NCI-H2227 treated with DMSO at 0.1 percent for 48 hours (cell line): Measurements from ENCODE around the gene INSL4.

ENCODE experiments used
- DNase-seq: peaks from one replicate; lab custom pipeline; 2025; lab: John Stamatoyannopoulos, UW

The INSL4 gene

DNA sequence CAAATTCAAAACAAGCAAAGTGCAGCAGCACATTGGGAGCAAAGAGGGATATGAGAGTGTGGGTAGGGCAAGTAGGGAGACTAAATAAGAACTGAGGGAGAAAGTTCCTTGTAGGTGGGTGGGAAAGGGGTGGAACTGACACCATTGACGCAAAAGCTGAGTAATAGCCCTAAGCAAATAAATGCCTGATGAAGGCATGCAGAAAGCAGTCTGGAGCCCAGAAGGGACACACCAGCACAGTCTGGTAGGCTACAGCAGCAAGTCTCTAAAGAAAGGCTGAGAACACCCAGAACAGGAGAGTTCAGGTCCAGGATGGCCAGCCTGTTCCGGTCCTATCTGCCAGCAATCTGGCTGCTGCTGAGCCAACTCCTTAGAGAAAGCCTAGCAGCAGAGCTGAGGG is at the start of gene INSL4:
Gene INSL4 (plus strand): TSS at position 208 of the 400 bp plus-strand sequence. CDS start 105 bp downstream, at position 313.
- DNase-seq, result no peak

DNA sequence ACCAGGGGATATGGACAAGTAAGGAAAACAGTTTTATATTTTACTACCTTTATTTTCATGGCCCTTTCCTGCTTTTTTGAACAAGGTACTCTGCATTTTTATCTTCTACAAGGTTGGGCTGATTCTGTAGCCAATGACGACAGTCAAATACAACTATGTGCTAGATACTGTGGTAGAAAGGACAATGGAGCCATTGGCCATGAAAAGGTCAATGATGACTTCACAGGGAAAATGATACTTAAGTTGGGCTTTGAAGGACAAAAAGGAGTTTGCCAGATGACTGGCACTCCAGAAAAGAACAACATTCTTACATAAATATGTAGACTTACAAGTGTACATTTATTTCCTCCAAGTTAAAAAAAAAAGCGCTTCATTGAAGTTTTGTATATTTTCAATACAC is 46.4 kb upstream of the INSL4 start:
- DNase-seq, result no peak

DNA sequence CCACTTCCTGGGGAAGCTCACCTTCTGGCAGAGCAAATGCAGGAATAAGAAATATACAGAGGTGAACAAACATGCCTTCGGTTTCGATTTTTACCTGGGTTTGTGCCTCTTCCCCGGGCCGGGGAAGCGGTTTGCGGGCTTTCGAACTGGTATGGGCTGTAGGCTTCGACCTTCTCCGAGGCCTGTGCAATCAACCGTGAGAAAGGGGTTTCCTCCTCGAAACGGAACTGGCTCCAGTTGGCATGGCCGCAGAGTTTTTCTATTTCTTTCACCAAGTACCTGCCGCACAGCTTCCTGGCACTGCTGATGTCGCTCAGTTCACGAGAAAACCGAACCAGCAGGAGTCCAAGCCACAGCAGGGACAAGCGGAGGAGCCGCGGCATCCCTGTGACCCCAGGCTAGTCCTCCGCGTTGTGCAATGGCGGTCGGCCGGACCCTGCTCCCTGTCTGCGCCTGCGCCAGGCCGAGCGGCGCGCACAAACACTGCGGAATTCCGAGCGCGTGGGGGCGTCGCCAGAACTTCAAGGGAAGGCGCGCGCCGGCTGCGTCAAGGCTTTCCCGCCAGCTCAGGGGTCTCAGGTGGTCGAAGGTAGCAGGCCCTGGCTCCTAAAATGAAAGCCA is 45.9 kb upstream of the INSL4 start, which contains the start of gene INSL6:
Gene INSL6 (minus strand): TSS at position 420 of the 621 bp plus-strand sequence. CDS start 37 bp downstream, at position 383.
- no peak for DNase-seq

DNA sequence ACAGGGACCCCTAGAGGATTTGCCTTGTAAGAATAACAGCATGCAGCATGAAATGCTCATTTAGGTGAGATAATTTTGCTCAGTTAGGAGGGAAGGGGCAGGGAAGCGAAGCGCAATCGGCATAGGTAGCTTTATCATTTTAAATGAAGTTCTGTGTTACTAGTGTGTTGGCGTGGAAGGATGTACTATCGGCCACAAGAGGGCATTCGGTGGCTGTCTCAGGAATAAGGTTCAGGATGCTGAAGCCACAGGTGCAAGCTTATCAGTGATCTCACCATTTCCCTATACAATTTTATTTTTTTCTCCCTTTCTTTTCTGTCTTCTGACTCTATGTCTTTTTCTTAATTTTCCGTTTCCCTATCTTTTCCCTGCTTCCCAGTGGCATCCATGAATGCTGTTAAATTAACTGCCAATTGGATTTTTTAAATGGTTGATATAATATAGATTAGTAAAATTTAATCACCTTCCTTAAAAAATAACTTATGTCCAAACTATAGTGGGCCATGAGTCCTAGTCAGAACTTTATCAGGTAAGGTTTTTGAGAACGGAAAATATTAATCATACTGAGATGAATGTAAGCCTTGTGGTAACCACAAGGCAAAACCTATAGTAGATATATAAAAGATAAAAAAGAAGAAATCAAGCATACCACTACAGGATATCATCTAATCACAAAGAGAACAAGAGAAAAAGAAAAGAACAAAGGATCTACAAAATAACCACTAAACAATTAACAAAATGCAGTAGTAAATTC is 44.6 kb upstream of the INSL4 start:
- DNase-seq, result peak; percentile 54

DNA sequence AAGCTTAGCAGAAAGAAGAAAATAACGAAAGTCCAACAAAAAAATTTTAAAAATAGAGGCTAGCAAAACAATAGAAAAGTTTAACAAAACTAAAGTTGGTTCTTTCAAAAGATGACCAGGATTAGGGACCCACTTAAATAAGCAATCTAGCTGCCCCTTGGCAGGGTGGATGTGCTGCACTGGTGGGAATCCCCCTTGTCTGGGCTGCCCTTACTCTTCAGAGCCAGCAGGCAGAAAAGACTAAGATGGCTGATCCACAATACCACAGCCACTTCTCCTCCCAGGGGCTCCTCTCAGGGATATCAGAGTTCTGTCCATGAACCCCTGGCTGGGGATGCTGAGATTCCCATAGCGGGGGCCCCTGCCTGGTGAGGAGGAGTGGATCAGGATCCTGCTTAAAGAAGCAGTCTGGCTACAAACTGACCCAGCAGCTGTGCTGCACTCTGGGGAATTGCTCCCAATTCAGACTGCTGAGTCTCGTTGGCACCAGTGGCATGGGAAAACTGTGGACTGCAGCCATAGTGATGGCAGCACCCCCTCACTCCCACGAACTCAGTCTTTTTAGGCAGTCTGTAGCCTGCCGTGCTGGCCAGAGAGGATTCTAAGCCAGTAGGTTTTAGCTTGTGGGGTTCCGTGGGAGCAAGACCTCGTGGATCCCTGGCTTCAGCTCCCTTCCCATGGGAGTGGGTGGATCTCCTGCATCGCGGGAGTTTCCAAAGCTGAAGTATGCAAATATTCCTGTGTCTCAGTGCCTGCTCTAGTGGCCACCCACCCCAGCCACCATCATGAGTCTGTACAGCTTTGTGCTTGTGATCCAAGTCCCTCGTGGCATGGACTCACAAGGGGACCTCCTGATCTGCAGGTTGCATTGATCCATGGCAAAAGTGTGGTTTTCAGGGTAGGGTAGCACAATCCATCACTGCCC is 42.9 kb upstream of the INSL4 start:
- DNase-seq, result no peak

DNA sequence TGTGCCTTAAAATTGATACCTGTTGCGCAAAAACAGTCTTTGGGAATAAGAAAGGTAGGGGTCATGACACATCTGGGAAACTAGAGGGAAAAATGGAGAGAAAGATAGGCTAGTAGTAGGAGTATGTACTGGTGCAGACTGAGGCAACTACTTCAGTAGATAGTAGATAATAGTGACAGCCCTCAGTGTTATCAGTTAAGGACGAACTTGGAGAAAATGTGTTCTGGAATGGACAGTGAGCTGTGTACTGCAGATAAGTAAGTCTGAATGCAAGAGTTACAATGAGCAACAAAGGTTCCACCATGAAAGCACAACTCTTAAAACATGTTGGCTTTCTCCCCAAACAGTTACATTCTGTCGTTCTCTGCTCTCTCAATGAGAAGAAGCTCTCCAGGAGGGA is 39.2 kb upstream of the INSL4 start:
- no peak for DNase-seq

DNA sequence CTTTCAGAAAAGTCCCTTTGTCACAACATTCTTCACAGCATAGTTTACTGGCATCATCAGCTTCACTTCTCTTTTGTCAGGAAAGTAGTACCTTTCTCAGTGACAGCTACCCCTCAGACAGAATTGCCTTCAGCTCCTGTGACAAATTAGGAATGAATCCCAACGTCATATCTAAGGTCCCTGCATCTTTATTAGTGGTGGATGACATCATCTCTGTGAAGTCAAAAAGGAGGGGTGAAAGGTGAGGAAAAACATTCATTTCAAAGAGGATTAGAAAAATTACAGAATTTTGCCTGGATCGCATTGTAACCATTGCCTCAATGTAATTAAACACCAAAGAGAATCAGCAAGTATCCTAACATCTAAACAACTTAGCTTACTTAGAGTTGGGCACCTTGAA is 37.9 kb upstream of the INSL4 start:
- no peak for DNase-seq

DNA sequence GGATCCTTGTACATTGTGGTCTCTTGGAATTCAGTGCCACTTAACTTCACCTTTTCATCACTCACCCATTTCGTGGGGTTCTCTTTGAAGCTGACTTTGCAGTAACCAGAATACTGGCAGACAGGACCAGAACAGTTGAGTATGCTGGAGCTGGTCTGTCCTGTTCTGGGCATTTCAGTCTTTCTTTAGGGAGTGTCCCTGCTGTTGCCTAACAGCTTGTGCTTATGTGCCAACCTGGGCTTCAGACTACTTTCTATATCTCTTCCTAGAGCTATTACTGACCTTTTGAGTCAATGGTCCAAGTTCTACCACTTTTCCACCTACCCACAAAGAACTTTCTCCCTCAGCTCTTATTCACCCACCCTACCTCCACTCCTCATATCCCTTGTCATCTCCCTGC is 35.8 kb upstream of the INSL4 start:
- no peak for DNase-seq

DNA sequence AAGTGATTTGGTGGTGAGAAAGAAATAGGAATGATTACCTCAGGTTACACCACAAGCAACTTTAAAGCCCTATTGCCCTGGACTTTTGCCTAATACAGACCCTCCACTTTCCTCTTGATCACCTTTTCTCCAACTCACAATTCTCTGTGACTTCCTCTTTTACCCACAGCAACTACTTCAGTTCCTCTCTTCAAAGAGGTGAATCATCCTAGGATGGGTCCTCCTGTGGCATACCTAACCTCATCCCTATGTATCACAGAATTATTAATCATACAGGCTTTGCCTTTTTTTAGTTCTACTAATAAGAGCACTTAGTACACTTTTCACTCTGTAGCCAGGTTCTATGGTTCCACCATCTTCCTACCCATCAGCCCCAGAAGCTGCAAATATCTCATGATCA is 26.1 kb upstream of the INSL4 start:
- DNase-seq, result no peak

DNA sequence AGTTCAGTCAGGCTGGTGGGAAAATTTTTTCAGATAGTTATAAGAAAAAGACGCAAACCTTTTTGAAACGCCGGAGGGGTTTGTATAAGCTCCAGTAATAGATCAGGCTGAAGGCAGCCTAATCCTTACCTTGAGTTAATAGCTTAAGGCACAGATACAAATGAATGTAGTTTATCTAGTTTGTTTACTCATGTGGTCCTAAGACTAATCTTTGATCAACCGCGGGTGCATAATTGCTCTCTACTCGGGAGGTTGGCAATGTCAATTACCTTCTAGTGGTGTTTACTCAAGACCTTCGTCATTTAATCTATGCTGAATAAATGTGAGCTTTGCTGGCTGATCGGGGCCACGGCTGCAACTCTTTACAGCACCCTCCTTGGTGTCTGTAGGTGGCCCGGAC is 665 bp upstream of the INSL4 start:
- DNase-seq, result no peak

DNA sequence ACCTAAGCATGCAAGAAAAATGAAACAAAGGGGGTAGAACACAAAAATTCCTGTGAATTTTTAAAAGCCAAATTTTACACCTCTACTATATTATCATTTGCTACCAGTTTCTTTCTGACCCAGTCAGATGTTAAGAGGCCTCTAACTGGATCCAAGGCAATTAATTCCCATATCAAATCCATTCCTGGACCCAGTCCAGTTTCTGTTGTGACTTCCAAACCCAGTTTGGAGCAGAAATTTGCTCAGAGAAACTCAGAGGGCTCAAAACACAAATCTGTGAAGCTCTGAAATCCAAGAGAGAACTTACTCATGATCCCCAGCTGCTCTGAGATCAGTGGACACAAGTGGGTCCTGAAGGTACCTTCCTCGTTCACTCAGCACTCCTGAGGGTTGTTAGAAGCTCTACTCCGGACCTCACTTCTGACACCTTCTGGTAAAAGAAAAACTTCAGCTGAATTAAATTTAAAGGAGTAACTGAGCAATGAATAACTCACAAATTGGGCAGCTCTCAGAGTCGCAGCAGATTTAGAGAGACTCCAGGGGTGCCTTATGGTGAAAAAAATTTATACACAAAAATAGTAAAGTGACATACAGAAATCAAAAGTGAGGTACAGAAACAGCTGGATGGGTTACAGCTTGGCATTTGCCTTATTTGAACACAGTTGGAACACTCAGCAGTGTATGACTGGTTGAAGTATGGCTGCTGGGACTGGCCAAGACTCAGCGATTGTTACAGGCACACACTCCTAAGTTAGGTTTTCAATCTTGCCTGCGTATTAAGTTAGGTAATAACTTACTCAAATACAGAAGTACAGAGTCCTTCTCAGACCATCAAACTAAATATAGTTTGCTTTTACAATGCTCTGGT is 32.4 kb downstream of the INSL4 start:
- DNase-seq, result no peak

DNA sequence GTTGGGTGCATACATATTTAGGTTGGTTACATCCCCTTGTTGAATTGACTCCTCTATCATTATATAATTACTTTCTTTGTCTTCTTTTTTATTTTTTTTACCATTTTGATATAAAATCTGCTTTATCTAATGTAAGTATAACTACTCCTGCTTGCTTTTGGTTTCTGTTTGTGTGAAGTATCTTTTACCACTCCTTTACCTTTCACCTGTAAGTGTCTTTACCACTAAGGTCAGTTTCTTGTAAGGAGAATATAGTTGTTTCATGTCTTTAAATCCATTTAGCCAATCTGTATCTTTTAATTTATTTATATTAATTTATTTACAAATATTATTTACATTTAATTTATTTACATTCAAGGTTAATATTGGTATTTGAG is 33.0 kb downstream of the INSL4 start:
- DNase-seq, result no peak

DNA sequence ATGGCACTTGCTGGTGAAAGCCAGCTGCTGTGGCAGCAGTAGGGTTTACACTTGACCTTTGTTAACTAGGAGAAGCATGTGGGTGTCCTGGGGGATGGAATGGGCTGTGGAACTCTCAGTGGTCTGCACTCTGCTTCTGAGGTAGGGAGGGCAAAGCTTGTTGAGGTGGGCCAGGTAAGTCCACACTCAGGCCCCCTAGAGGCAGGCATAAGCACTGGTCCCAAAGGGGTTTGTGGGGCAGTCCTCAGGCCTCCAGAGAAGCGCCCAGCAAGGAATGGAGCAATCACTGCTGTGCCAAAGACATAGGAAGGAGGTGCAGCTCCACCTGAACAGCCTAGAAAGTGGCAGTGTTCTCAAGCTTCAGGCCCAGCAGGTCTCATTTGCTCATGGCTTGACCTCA is 34.7 kb downstream of the INSL4 start:
- DNase-seq, result no peak

DNA sequence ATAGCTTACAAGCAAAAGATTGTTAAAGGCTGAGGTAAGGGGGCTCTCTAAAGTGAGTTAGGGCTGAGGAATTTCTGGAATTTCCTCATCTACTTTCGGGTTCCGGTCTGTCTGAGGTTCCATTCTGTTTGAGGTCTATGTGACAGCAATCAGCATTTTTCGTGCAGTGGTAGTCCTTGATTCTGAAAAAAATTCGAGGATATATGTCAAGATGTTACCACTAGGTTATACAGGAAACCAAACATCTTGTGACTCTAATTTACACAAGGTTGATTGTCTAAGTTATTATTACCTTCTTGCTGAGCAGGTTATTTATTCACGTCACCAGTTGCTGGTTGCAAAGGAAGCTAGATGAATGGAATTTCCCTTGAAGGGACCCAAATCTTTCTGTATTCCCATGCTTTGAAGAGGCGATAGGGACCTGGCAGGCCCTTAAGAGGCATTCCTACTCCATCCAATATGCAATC is 38.1 kb downstream of the INSL4 start:
- DNase-seq, result no peak

DNA sequence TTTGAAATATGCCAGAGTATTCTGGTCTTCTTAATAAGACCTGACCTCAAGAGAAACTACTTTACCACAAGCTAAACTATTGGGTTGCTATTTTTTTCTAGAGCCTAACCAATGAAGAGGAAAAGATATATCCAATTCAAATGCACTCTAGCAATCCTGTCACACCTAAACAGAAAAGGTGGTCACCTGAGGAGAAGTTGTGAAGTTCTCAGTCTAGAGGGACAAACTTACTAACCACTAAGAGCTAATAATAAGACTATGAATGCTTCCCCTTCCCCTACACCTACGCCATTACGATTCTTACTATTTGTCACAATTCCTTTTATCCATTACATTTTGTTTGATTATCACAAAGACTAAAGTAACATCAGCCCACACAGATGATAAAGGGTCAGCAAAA is 43.6 kb downstream of the INSL4 start:
- DNase-seq, result no peak

DNA sequence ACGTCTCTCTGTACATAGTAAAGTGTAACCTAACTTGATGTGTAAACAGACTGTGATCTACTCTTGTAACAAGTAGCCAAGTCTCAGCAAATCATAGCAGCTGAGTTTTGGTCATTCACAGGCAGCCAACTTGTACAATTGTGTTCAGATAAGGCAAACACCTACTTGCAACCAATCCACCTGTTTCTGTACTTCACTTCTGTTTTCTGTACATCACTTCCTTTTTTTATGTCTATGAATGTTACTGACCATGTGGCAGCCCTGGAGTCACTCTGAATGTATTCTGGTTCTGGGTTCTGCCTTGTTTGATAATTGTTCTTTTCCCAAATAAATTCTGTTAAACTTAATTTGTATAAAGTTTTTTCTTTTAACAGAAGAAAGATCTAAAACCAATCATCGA is 47.3 kb downstream of the INSL4 start:
- no peak for DNase-seq
